ENCODE results near the gene FRS2. TPM values are rescaled to one million over a fixed set of nuclear protein-coding genes. Genes with fewer than 3 reads are reported as not detected.

Gene FRS2
- total and polyA plus RNA-seq, 10 of the 15 experiments (the other 5 are each of a cell fraction or from before 2014, with no cell fraction given): 1.1 to 13.1 (median 5.9) TPM

DNA sequence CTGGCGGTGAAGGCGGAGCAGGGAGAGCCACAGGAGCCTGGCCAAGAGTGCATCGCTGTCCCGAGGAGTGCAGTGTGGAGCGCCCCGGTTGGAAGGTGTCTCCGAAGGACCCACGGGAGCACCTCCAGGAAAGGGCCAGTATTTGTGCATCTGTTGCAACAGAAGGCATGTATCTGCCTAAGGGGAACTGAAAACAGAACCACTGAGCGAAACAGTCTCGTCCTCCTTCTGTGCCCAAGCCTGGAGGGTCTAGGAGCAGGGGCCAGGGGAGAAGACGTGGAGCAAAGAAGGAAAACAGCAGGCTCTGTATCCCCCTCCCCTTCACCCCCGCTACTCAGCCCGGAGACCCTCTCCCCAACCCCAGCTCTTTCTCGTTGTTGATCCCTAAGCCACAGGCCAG lies 145.8 kb downstream of the FRS2 start:
- BruUV-seq (replicated peaks): no TSS peak
- no peak overlapping the region for H3K4me3 ChIP-seq
- no peaks in the 10 kb centered on the region for H4K20me1 ChIP-seq (ENCODE audit: control insufficient read depth, insufficient read depth)
- H3K27ac ChIP-seq (ENCODE audit: control insufficient read depth, insufficient read depth): no peak overlapping the region
- no peak for FAIRE-seq
- WGBS (ENCODE audit: insufficient coverage, insufficient replicate concordance, low lambda C conversion rate, missing lambda C conversion rate): 36% methylated on average over 13 of the region's 14 CpGs
- no peaks in the 10 kb centered on the region; a peak in 1 of 4 replicates for H3K27me3 ChIP-seq (replicated peaks in 1 of 2; ENCODE audit: control insufficient read depth in 2 of 2, insufficient read depth in 2 of 2, low read length in 1 of 2)
- no peaks in the 10 kb centered on the region for H3K4me1 ChIP-seq (ENCODE audit: control insufficient read depth, insufficient read depth, low read length)
- TF ChIP-seq SPI1 (IDR thresholded peaks at IDR 0.05; ENCODE audit: borderline replicate concordance, insufficient read depth, low read depth, low read length): peak; percentile 65; the same call in 1 of the 2 replicates
- TF ChIP-seq NBN (IDR thresholded peaks at IDR 0.05): no peak
- no peak overlapping the region for H3K9ac ChIP-seq (ENCODE audit: control insufficient read depth, insufficient read depth, low read length)
- ChIA-PET CTCF (no interaction called here), RAD21 (ENCODE audit: unreplicated experiment) (no interaction called here), SMC1A (ENCODE audit: uncharacterized antibody, unreplicated experiment) (interaction anchor here (1.2 kb wide), 1 partner anchor 10 kb away, joined by 3 read pairs; no protein-coding TSS in a partner anchor), POLR2A (no interaction called here)
- no peaks in the 10 kb centered on the region for H3K9me3 ChIP-seq (replicated peaks; ENCODE audit: control insufficient read depth, insufficient read depth, low read length)
- intact Hi-C loops (cut with micrococcal nuclease; ENCODE audit: unreplicated experiment) (no loop called here), in situ Hi-C loops (cut with MboI) (no loop called here)
- H3K79me2 ChIP-seq (ENCODE audit: control insufficient read depth, insufficient read depth, low read length): no peaks in the 10 kb centered on the region
- no peaks in the 10 kb centered on the region for H3K36me3 ChIP-seq (ENCODE audit: control insufficient read depth in 2 of 2, insufficient read depth in 2 of 2, low read length in 1 of 2)
- no peak for DNase-seq (ENCODE audit: low read depth, low spot score)
- ATAC-seq: peak; percentile 58
- H2AFZ ChIP-seq (ENCODE audit: control insufficient read depth, low read depth, low read length): no peak overlapping the region
- no peak overlapping the region for H3K4me2 ChIP-seq (ENCODE audit: control insufficient read depth, insufficient read depth)

DNA sequence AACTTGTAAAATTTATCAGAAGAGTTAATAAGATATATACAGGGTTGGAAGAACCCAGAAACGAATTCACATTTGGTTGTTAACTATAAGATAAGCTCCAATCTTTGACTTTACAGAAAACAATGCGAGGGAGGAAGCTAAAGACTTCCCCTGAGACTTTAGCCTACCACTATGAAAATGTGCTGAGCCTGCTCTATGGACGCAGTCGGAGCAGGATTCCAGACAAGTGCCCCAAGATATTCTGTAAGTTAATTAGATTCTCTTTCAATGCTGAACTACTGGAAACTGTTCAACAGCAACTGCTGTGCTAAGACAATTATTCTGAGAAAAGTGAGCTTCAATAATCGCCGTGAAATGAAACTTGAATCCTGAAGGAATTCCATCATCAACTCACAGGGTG lies 148.9 kb downstream of the FRS2 start:
- H3K36me3 ChIP-seq (ENCODE audit: control insufficient read depth in 2 of 2, insufficient read depth in 2 of 2, low read length in 1 of 2): no peaks in the 10 kb centered on the region
- TF ChIP-seq TCF3 (IDR thresholded peaks at IDR 0.05; ENCODE audit: borderline replicate concordance, insufficient read depth, low read depth, low read length): no peak
- TF ChIP-seq SIN3A (IDR thresholded peaks at IDR 0.05; ENCODE audit: low read depth, low read length): no peak
- no peak for TF ChIP-seq HDGF (IDR thresholded peaks at IDR 0.05)
- no peak for TF ChIP-seq HCFC1 (IDR thresholded peaks at IDR 0.05; ENCODE audit: low read length)
- no peak for TF ChIP-seq SREBF2 (IDR thresholded peaks at IDR 0.05; ENCODE audit: low read length)
- TF ChIP-seq, protein P1, sequence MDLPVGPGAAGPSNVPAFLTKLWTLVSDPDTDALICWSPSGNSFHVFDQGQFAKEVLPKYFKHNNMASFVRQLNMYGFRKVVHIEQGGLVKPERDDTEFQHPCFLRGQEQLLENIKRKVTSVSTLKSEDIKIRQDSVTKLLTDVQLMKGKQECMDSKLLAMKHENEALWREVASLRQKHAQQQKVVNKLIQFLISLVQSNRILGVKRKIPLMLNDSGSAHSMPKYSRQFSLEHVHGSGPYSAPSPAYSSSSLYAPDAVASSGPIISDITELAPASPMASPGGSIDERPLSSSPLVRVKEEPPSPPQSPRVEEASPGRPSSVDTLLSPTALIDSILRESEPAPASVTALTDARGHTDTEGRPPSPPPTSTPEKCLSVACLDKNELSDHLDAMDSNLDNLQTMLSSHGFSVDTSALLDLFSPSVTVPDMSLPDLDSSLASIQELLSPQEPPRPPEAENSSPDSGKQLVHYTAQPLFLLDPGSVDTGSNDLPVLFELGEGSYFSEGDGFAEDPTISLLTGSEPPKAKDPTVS (IDR thresholded peaks at IDR 0.05; ENCODE audit: low read depth, low read length): no peak
- TF ChIP-seq ZZZ3 (IDR thresholded peaks at IDR 0.05; ENCODE audit: control insufficient read depth, insufficient read length, low read depth): no peak
- no peak for TF ChIP-seq SMARCA5 (IDR thresholded peaks at IDR 0.05)
- TF ChIP-seq, protein P2, sequence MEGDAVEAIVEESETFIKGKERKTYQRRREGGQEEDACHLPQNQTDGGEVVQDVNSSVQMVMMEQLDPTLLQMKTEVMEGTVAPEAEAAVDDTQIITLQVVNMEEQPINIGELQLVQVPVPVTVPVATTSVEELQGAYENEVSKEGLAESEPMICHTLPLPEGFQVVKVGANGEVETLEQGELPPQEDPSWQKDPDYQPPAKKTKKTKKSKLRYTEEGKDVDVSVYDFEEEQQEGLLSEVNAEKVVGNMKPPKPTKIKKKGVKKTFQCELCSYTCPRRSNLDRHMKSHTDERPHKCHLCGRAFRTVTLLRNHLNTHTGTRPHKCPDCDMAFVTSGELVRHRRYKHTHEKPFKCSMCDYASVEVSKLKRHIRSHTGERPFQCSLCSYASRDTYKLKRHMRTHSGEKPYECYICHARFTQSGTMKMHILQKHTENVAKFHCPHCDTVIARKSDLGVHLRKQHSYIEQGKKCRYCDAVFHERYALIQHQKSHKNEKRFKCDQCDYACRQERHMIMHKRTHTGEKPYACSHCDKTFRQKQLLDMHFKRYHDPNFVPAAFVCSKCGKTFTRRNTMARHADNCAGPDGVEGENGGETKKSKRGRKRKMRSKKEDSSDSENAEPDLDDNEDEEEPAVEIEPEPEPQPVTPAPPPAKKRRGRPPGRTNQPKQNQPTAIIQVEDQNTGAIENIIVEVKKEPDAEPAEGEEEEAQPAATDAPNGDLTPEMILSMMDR (IDR thresholded peaks at IDR 0.05 in 2 of 3, conservative IDR thresholded peaks at IDR 0.05 in 1 of 3; ENCODE audit: control insufficient read depth in 2 of 3, extremely low read depth in 1 of 3, insufficient read depth in 1 of 3, low read depth in 3 of 3, low read length in 3 of 3): no peak
- TF ChIP-seq ZNF622 (IDR thresholded peaks at IDR 0.05): no peak
- TF ChIP-seq PAX5 (IDR thresholded peaks at IDR 0.05; ENCODE audit: borderline replicate concordance, low read depth, low read length): no peak
- intact Hi-C loops (cut with micrococcal nuclease; ENCODE audit: unreplicated experiment) (no loop called here), in situ Hi-C loops (cut with MboI) (no loop called here)
- ChIA-PET CTCF (interaction anchor here (0.6 to 1.8 kb wide), 4 partner anchors 14 to 1925 kb away, joined by 3 to 9 read pairs (median 4); no protein-coding TSS in a partner anchor), POLR2A (no interaction called here), RAD21 (ENCODE audit: unreplicated experiment) (no interaction called here), SMC1A (ENCODE audit: uncharacterized antibody, unreplicated experiment) (interaction anchor here (0.7 kb wide), 1 partner anchor 57 kb away, joined by 4 read pairs; no protein-coding TSS in a partner anchor)
- H3K79me2 ChIP-seq (ENCODE audit: control insufficient read depth, insufficient read depth, low read length): no peaks in the 10 kb centered on the region
- no peak overlapping the region for H3K4me3 ChIP-seq
- H3K9me3 ChIP-seq (replicated peaks; ENCODE audit: control insufficient read depth, insufficient read depth, low read length): no peaks in the 10 kb centered on the region
- H3K27me3 ChIP-seq (replicated peaks in 1 of 2; ENCODE audit: control insufficient read depth in 2 of 2, insufficient read depth in 2 of 2, low read length in 1 of 2): no peaks in the 10 kb centered on the region; a peak in 1 of 4 replicates
- H3K4me1 ChIP-seq (ENCODE audit: control insufficient read depth, insufficient read depth, low read length): no peaks in the 10 kb centered on the region
- H2AFZ ChIP-seq (ENCODE audit: control insufficient read depth, low read depth, low read length): no peak overlapping the region
- 49% methylated on average over 6 of the region's 6 CpGs for WGBS (ENCODE audit: insufficient coverage, insufficient replicate concordance, low lambda C conversion rate, missing lambda C conversion rate)
- DNase-seq (ENCODE audit: low read depth, low spot score) (no peak), FAIRE-seq (no peak), ATAC-seq (no peak)
- H3K27ac ChIP-seq (ENCODE audit: control insufficient read depth, insufficient read depth): no peak overlapping the region
- no peaks in the 10 kb centered on the region for H4K20me1 ChIP-seq (ENCODE audit: control insufficient read depth, insufficient read depth)
- BruUV-seq (replicated peaks): no TSS peak
- H3K4me2 ChIP-seq (ENCODE audit: control insufficient read depth, insufficient read depth): no peak overlapping the region
- H3K9ac ChIP-seq (ENCODE audit: control insufficient read depth, insufficient read depth, low read length): no peak overlapping the region

Measured in GM12878 (cell line).